Caco-2 (cell line): ENCODE data around the gene CLEC16A. TPM values are rescaled to one million over a fixed set of nuclear protein-coding genes. Genes with fewer than 3 reads are reported as not detected.

ENCODE experiments used
- BruUV-seq: library from RNA; stranded (reverse); fragments of 400-500 nt; replicated peaks from 2 replicates; lab custom pipeline; 2021; lab: Mats Ljungman, UMichigan
- CTCF ChIA-PET: fragments of 300-600 bp; sonication (Branson Sonifier 250); formaldehyde crosslinking; loops from one replicate; lab custom pipeline; 2022; ENCODE audit warnings: antibody characterized with exemption; lab: Charles Lee
- POLR2A ChIA-PET: fragments of 300-600 bp; sonication (Branson Sonifier 250); formaldehyde crosslinking; loops from one replicate; lab custom pipeline; 2022; ENCODE audit warnings: antibody characterized with exemption; lab: Charles Lee
- DNase-seq, 2 experiments: peaks; one replicate each; pipeline versions ENCODE4 v3.0.0 to v3.0.0-alpha.2; 2020 to 2022
- H3K27me3 ChIP-seq: replicated peaks from 2 replicates; pipeline ENCODE4 v1.6.0; 2011; ENCODE audit warnings: low read length; ENCODE audit not compliant: control insufficient read depth, insufficient read depth
- H3K36me3 ChIP-seq: 2 replicates; pipeline ENCODE4 v1.5.1; 2011; ENCODE audit warnings: low read length; ENCODE audit not compliant: control insufficient read depth, insufficient read depth
- H3K4me1 ChIP-seq: fragments of 250-450 bp; sonication (Bioruptor Pico); 2 replicates; pipeline ENCODE4 v1.5.1; 2020; ENCODE audit warnings: mild to moderate bottlenecking
- H3K4me3 ChIP-seq: 2 replicates; pipeline ENCODE4 v1.5.1; 2011; ENCODE audit warnings: low read depth, mild to moderate bottlenecking, control low read depth, low read length
- H3K9me3 ChIP-seq: fragments of 250-450 bp; sonication (Bioruptor Pico); 2 replicates; pipeline ENCODE4 v1.5.1; 2020; ENCODE audit warnings: mild to moderate bottlenecking, moderate library complexity
- H3K27ac Mint-ChIP-seq: one replicate; pipeline ENCODE4 v1.8.0; 2022; ENCODE audit warnings: mixed read lengths; ENCODE audit not compliant: unreplicated experiment
- H3K27me3 Mint-ChIP-seq: one replicate; pipeline ENCODE4 v1.8.0; 2022; ENCODE audit warnings: mixed read lengths; ENCODE audit not compliant: insufficient read depth, unreplicated experiment
- H3K36me3 Mint-ChIP-seq: one replicate; pipeline ENCODE4 v1.8.0; 2022; ENCODE audit warnings: mild to moderate bottlenecking, mixed read lengths; ENCODE audit not compliant: insufficient read depth, unreplicated experiment
- H3K4me1 Mint-ChIP-seq: one replicate; pipeline ENCODE4 v1.8.0; 2022; ENCODE audit warnings: low read depth, mixed read lengths; ENCODE audit not compliant: unreplicated experiment
- H3K4me3 Mint-ChIP-seq: one replicate; pipeline ENCODE4 v1.8.0; 2022; ENCODE audit warnings: mild to moderate bottlenecking, moderate library complexity, mixed read lengths; ENCODE audit not compliant: unreplicated experiment
- H3K9me3 Mint-ChIP-seq: one replicate; pipeline ENCODE4 v1.8.0; 2022; ENCODE audit warnings: mixed read lengths; ENCODE audit not compliant: unreplicated experiment
- intact Hi-C: fragments of 100-400 bp; cut with micrococcal nuclease; formaldehyde crosslinking; loops from one replicate; pipeline ENCODE4 v1.10.0; 2022; ENCODE audit not compliant: unreplicated experiment
- total RNA-seq: library from RNA; stranded (reverse); gene quantifications from 2 replicates; pipeline ENCODE4 v1.2.3, GENCODE V29; 2022
- TF ChIP-seq, protein P1 (sequence below), 2 experiments: fragments of 200-600 bp in 1 of 2; IDR thresholded peaks; 1 replicate in 1 of 2; 2 replicates in 1 of 2; pipeline versions ENCODE4 v1.5.1 to v1.8.0; 2011 to 2022; ENCODE audit warnings: antibody characterized with exemption in 1 of 2, control low read depth in 1 of 2, inconsistent platforms in 1 of 2, low read depth in 1 of 2, low read length in 1 of 2, mild to moderate bottlenecking in 1 of 2, moderate library complexity in 1 of 2; ENCODE audit not compliant: insufficient read depth in 1 of 2, severe bottlenecking in 1 of 2, unreplicated experiment in 1 of 2

CLEC16A gene
- total RNA-seq, 1 experiment from 2014 or later: 27.0 TPM

- POLR2A ChIA-PET: no interaction called here
- H3K36me3 Mint-ChIP-seq: peaks cover 12% of the 10 kb centered on the region
- BruUV-seq: no TSS peak
- TF ChIP-seq, protein P1, sequence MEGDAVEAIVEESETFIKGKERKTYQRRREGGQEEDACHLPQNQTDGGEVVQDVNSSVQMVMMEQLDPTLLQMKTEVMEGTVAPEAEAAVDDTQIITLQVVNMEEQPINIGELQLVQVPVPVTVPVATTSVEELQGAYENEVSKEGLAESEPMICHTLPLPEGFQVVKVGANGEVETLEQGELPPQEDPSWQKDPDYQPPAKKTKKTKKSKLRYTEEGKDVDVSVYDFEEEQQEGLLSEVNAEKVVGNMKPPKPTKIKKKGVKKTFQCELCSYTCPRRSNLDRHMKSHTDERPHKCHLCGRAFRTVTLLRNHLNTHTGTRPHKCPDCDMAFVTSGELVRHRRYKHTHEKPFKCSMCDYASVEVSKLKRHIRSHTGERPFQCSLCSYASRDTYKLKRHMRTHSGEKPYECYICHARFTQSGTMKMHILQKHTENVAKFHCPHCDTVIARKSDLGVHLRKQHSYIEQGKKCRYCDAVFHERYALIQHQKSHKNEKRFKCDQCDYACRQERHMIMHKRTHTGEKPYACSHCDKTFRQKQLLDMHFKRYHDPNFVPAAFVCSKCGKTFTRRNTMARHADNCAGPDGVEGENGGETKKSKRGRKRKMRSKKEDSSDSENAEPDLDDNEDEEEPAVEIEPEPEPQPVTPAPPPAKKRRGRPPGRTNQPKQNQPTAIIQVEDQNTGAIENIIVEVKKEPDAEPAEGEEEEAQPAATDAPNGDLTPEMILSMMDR (IDR thresholded peaks at IDR 0.05; ENCODE audit: insufficient read depth in 1 of 2, low read depth in 1 of 2, low read length in 1 of 2, severe bottlenecking in 1 of 2, unreplicated experiment in 1 of 2): no peak
- CTCF ChIA-PET: no interaction called here
- H3K36me3 ChIP-seq: no peaks in the 10 kb centered on the region; the same call in 1 of the 2 replicates
- no peak for DNase-seq
- H3K27ac Mint-ChIP-seq: no peak overlapping the region
- H3K4me1 Mint-ChIP-seq: no peaks in the 10 kb centered on the region
- no peaks in the 10 kb centered on the region for H3K9me3 Mint-ChIP-seq
- H3K27me3 Mint-ChIP-seq: no peaks in the 10 kb centered on the region
- H3K9me3 ChIP-seq: no peaks in the 10 kb centered on the region
- no peaks in the 10 kb centered on the region for H3K4me1 ChIP-seq
- H3K4me3 Mint-ChIP-seq: no peak overlapping the region
- H3K4me3 ChIP-seq: no peak overlapping the region
- H3K27me3 ChIP-seq: no peaks in the 10 kb centered on the region
- intact Hi-C loops: no loop called here
Observed at GRCh38 chr16:11035096-11035495, 90.7 kb downstream of the CLEC16A start.

DNA sequence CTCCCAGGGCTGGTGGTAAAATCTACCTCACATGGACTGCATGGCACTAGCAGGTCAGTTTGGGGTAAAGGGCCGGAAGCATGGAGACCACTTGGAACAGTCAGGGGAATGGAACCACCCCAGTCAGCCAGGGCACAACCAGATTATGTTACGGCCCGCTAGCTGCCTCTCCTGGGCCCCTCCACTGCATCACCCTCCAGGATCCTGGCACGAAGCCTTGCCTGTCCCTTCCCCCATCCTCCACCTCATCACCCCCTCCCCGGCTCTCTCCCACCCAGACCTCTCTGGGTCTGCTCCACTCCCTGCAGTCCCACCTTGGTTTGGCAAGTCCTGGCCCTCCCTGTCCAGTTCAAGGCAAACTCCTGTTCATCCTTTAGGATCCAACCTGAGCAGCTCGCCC is 91.7 kb downstream of the CLEC16A start:
- Histone ChIP-seq H3K4me3 (no peak overlapping the region), H3K9me3 (no peaks in the 10 kb centered on the region), H3K4me1 (no peaks in the 10 kb centered on the region), H3K27me3 (no peaks in the 10 kb centered on the region), H3K36me3 (no peaks in the 10 kb centered on the region; the same call in 1 of the 2 replicates)
- Mint-ChIP-seq H3K4me3 (no peak overlapping the region), H3K27me3 (no peaks in the 10 kb centered on the region), H3K9me3 (no peaks in the 10 kb centered on the region), H3K27ac (no peak overlapping the region), H3K36me3 (peaks cover 12% of the 10 kb centered on the region), H3K4me1 (no peaks in the 10 kb centered on the region)
- CTCF ChIA-PET: no interaction called here
- no peak for DNase-seq
- BruUV-seq: no TSS peak
- intact Hi-C loops: no loop called here
- POLR2A ChIA-PET: no interaction called here
- TF ChIP-seq, protein P1 (IDR thresholded peaks at IDR 0.05; ENCODE audit: insufficient read depth in 1 of 2, low read depth in 1 of 2, low read length in 1 of 2, severe bottlenecking in 1 of 2, unreplicated experiment in 1 of 2): no peak

GRCh38 chr16:11036868-11037410 is 92.6 kb downstream of the CLEC16A start:
- Histone ChIP-seq H3K27me3 (no peaks in the 10 kb centered on the region), H3K36me3 (no peaks in the 10 kb centered on the region; the same call in 1 of the 2 replicates), H3K4me3 (no peak overlapping the region), H3K9me3 (no peaks in the 10 kb centered on the region), H3K4me1 (no peaks in the 10 kb centered on the region)
- DNase-seq: no peak
- no peak overlapping the region for H3K27ac Mint-ChIP-seq
- no peak overlapping the region for H3K4me3 Mint-ChIP-seq
- H3K4me1 Mint-ChIP-seq: no peaks in the 10 kb centered on the region
- H3K27me3 Mint-ChIP-seq: no peaks in the 10 kb centered on the region
- H3K36me3 Mint-ChIP-seq: peaks cover 7% of the 10 kb centered on the region
- ChIA-PET POLR2A (no interaction called here), CTCF (no interaction called here)
- TF ChIP-seq, protein P1 (IDR thresholded peaks at IDR 0.05; ENCODE audit: insufficient read depth in 1 of 2, low read depth in 1 of 2, low read length in 1 of 2, severe bottlenecking in 1 of 2, unreplicated experiment in 1 of 2): no peak
- no TSS peak for BruUV-seq
- H3K9me3 Mint-ChIP-seq: no peaks in the 10 kb centered on the region
- intact Hi-C loops: no loop called here
